ENCODE data around the gene BORCS6. TPM values are rescaled to one million over a fixed set of nuclear protein-coding genes. Genes with fewer than 3 reads are reported as not detected.

BORCS6 gene
- total and polyA plus RNA-seq, 2 experiments from 2014 or later = 13.7 to 19.7 TPM

DNA sequence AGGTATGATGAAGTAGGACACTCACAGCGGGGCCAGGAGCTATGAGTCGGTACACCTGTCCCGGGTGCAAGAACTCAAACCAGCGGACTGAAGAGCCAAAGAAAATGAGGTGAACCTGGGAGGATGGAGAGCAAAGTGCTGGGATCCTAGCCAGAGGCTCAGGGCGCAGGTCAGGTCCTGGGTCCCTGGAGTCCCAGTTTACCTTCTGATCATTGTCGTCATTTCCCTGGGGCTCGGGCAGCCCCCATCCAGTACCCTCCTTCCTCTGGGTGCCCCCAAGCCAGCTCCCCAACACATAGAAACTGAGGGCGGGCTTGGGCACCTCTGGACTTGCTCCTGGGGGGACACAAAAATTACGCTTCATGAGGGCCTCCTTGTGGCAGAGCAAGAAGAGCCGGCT, 41.7 kb upstream of the BORCS6 start:
- Histone ChIP-seq H3K27ac (no peak overlapping the region), H3K9me3 (ENCODE audit: low read depth) (no peaks in the 10 kb centered on the region), H3K4me1 (ENCODE audit: low read depth) (no peaks in the 10 kb centered on the region), H3K36me3 (peaks cover 64% of the 10 kb centered on the region), H3K4me3 (no peak overlapping the region), H3K27me3 (no peaks in the 10 kb centered on the region)
- TF ChIP-seq, protein P1, sequence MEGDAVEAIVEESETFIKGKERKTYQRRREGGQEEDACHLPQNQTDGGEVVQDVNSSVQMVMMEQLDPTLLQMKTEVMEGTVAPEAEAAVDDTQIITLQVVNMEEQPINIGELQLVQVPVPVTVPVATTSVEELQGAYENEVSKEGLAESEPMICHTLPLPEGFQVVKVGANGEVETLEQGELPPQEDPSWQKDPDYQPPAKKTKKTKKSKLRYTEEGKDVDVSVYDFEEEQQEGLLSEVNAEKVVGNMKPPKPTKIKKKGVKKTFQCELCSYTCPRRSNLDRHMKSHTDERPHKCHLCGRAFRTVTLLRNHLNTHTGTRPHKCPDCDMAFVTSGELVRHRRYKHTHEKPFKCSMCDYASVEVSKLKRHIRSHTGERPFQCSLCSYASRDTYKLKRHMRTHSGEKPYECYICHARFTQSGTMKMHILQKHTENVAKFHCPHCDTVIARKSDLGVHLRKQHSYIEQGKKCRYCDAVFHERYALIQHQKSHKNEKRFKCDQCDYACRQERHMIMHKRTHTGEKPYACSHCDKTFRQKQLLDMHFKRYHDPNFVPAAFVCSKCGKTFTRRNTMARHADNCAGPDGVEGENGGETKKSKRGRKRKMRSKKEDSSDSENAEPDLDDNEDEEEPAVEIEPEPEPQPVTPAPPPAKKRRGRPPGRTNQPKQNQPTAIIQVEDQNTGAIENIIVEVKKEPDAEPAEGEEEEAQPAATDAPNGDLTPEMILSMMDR (IDR thresholded peaks at IDR 0.05; ENCODE audit: low read depth, low read length) = no peak
- DNase-seq (ENCODE audit: low read depth in 1 of 2, low spot score in 1 of 2) = no peak

DNA sequence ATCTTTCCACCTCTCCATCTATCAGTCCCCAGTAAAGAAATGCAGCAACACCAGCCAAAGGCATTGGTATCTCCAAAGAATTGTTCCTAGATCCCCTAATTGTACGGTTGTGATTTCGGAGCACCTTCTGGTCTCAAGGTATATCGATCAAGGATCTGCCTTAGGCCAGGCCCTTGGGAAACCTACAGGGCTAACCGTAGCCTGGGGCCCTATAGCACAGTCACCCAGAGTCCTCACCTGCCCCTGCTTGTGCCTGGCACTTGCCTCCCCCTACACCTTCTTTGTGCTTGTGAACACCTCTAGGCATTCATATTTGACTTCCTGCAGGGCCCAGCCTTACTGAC, 37.2 kb upstream of the BORCS6 start:
- Histone ChIP-seq H3K4me1 (ENCODE audit: low read depth) (no peaks in the 10 kb centered on the region), H3K4me3 (peak overlapping the region; percentile 21), H3K9me3 (ENCODE audit: low read depth) (no peaks in the 10 kb centered on the region), H3K27ac (peak overlapping the region; percentile 55), H3K27me3 (no peaks in the 10 kb centered on the region), H3K36me3 (peaks cover 37% of the 10 kb centered on the region)
- DNase-seq (ENCODE audit: low read depth in 1 of 2, low spot score in 1 of 2) = no peak
- TF ChIP-seq, protein P1 (IDR thresholded peaks at IDR 0.05; ENCODE audit: low read depth, low read length) = no peak

DNA sequence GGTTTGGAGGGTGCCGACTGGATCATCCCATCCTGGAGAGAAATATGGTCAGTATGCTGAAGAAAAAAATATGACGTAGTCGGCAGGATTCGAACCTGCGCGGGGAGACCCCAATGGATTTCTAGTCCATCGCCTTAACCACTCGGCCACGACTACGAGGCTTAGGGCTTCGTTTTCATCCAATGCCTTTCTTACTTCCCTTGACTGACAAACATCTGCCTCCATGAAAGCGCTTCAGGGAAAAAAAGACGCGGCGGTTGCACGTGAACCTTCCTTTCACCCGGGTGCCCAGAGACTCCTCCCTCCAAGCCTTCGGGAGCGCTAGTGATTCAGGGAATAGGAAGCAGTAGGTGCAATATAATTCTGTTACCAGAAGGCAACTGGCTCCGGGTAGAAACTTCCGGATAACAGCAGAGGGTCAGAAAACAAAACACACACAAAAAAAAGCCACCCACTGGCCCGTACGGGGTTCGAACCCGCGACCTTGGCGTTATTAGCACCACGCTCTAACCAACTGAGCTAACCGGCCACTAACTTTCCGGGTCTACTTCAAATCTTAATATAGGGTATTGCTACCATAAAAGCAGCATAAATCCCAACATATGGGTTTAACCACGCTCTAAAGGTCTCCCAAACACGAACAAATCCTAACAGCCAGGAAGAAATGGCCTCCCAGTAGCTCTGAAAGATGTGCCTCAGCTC, 36.7 kb upstream of the BORCS6 start:
- peaks cover 33% of the 10 kb centered on the region for H3K36me3 ChIP-seq
- peak overlapping the region; percentile 21 for H3K4me3 ChIP-seq
- no peaks in the 10 kb centered on the region for H3K9me3 ChIP-seq (ENCODE audit: low read depth)
- H3K4me1 ChIP-seq (ENCODE audit: low read depth) = no peaks in the 10 kb centered on the region
- peak; percentile 80 to 93 for DNase-seq (ENCODE audit: low read depth in 1 of 2, low spot score in 1 of 2)
- H3K27me3 ChIP-seq = no peaks in the 10 kb centered on the region
- H3K27ac ChIP-seq = peak overlapping the region; percentile 55
- TF ChIP-seq, protein P1 (IDR thresholded peaks at IDR 0.05; ENCODE audit: low read depth, low read length) = no peak

GRCh38 chr17:8225813-8226535, 36.0 kb upstream of the BORCS6 start:
- H3K36me3 ChIP-seq = peaks cover 26% of the 10 kb centered on the region
- H3K4me1 ChIP-seq (ENCODE audit: low read depth) = no peaks in the 10 kb centered on the region
- H3K9me3 ChIP-seq (ENCODE audit: low read depth) = no peaks in the 10 kb centered on the region
- H3K27ac ChIP-seq = peak overlapping the region; percentile 55
- H3K27me3 ChIP-seq = no peaks in the 10 kb centered on the region
- TF ChIP-seq, protein P1 (IDR thresholded peaks at IDR 0.05; ENCODE audit: low read depth, low read length) = no peak
- DNase-seq (ENCODE audit: low read depth in 1 of 2, low spot score in 1 of 2) = peak; percentile 36 to 81
- H3K4me3 ChIP-seq = peak overlapping the region; percentile 21

DNA sequence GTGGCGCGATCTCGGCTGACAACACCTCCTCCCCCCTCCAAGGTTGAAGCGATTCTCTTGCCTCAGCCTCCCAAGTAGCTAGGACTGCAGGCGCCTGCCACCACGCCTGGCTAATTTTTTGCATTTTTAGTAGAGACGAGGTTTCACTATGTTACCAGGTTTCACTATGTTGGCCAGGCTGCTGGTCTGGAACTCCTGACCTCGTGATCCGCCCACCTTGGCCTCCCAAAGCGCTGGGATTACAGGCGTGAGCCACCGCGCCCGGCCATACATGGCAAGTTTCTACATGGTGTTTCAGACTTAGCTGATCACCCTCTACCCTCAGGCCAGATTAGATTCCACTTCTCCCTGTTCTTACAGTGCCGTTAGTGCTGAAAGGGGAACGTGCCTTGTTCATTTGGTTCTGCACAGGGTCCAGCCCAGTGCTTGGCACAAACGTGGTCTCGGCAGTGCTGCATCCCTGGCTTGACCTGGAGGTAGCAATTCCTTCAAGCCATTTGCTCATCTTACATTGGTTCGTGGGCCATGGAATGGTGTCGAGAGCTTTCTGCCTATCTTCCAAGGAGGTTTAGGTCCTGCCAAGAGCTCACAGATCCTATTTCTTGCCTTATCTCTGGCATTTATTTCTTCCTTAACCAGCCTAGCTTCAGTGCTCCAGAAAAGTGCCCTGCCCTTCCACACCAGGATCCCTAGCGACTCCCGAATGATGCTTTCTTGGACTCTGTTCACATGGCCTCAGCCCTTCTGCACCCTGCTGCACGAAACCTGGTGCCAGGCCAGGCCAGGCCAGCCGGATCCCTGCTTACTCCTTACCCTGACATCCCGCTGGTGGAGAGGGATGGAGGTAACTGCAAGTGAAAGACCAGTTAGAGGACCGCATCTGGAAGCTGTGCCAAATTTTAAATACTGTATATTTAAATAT, 35.2 kb upstream of the BORCS6 start:
- TF ChIP-seq, protein P1 (IDR thresholded peaks at IDR 0.05; ENCODE audit: low read depth, low read length) = no peak
- H3K9me3 ChIP-seq (ENCODE audit: low read depth) = no peaks in the 10 kb centered on the region
- peaks cover 24% of the 10 kb centered on the region for H3K36me3 ChIP-seq
- no peak overlapping the region for H3K4me3 ChIP-seq
- no peak for DNase-seq (ENCODE audit: low read depth in 1 of 2, low spot score in 1 of 2)
- H3K4me1 ChIP-seq (ENCODE audit: low read depth) = no peaks in the 10 kb centered on the region
- no peaks in the 10 kb centered on the region for H3K27me3 ChIP-seq
- no peak overlapping the region for H3K27ac ChIP-seq

Measured in cardiac muscle cell (in vitro differentiated cells and primary cell).